HCT116 (cell line): Measurements from ENCODE around the gene FAM170B. TPM values are rescaled to one million over a fixed set of nuclear protein-coding genes. Genes with fewer than 3 reads are reported as not detected.

Experiments
- ATAC-seq: fragments of 200-7000 bp; cut with Tn5 transposase; 2 replicates; pipeline ENCODE4 v1.9.1; 2020; ENCODE audit warnings: mild to moderate bottlenecking, moderate library complexity
- BruUV-seq: library from RNA; stranded (reverse); fragments of 400-500 nt; replicated peaks from 2 replicates; lab custom pipeline; 2021; lab: Mats Ljungman, UMichigan
- CTCF ChIA-PET: fragments of 300-600 bp; sonication (Branson Sonifier 250); formaldehyde crosslinking; loops from one replicate; lab custom pipeline; 2021; ENCODE audit warnings: antibody characterized with exemption; lab: Charles Lee
- POLR2A ChIA-PET: fragments of 300-600, 350-600 bp; sonication (Branson Sonifier 250); formaldehyde crosslinking; loops from one replicate; lab custom pipeline; 2021; ENCODE audit warnings: antibody characterized with exemption; lab: Charles Lee
- RAD21 ChIA-PET, 2 experiments: fragments of 300-600 bp; sonication (Branson Sonifier 250); formaldehyde crosslinking; loops; one replicate each; lab custom pipeline; 2023; ENCODE audit warnings: low total read pairs in 2 of 2; ENCODE audit not compliant: uncharacterized antibody in 2 of 2, unreplicated experiment in 2 of 2, low non-redundant PET in 1 of 2; lab: Charles Lee
- DNase-seq: peaks from one replicate; pipeline ENCODE4 v3.0.0-alpha.2; 2010; ENCODE audit warnings: low read depth, low spot score
- H2AFZ ChIP-seq: fragments of 200-600 bp; shearing (Covaris generic), sonication (generic); 2 replicates; pipeline ENCODE4 v1.6.1; 2017; ENCODE audit warnings: low read depth, mixed run types, mixed read lengths, antibody characterized with exemption, low read length; ENCODE audit not compliant: poor library complexity, severe bottlenecking
- H3K27ac ChIP-seq: 2 replicates; pipeline ENCODE4 v1.5.1; 2012; ENCODE audit warnings: low read depth, low read length
- H3K27me3 ChIP-seq: fragments of 200-600 bp; sonication (generic); 2 replicates; pipeline ENCODE4 v1.6.1; 2016; ENCODE audit warnings: mixed run types, low read length, mixed read lengths; ENCODE audit not compliant: insufficient read depth
- H3K36me3 ChIP-seq, 2 experiments: fragments of 200-500 bp in 1 of 2; fragments of 200-600 bp in 1 of 2; sonication (Bioruptor generic) in 1 of 2; sonication (generic) in 1 of 2; 2 replicates each; pipeline versions ENCODE4 v1.5.1 to v1.6.1; 2014 to 2016; ENCODE audit warnings: low read length in 2 of 2, inconsistent platforms in 1 of 2, mixed read lengths in 1 of 2, mixed run types in 1 of 2; ENCODE audit not compliant: insufficient read depth in 2 of 2, control insufficient read depth in 1 of 2
- H3K4me1 ChIP-seq, 2 experiments: fragments of 200-600 bp in 1 of 2; sonication (generic) in 1 of 2; 2 replicates each; pipeline versions ENCODE4 v1.5.1 to v1.6.1; 2012 to 2017; ENCODE audit warnings: low read length in 2 of 2, inconsistent platforms in 1 of 2, mild to moderate bottlenecking in 1 of 2, mixed read lengths in 1 of 2, mixed run types in 1 of 2, moderate library complexity in 1 of 2; ENCODE audit not compliant: insufficient read depth in 2 of 2, control insufficient read depth in 1 of 2
- H3K4me2 ChIP-seq: fragments of 200-600 bp; sonication (generic); 2 replicates; pipeline ENCODE4 v1.6.1; 2017; ENCODE audit warnings: mixed run types, low read length, mixed read lengths
- H3K4me3 ChIP-seq, 2 experiments: fragments of 200-600 bp in 1 of 2; sonication (generic) in 1 of 2; replicated peaks in 1 of 2; 2 replicates each; pipeline ENCODE4 v1.5.1; 2011 to 2016; ENCODE audit warnings: low read length in 2 of 2, control low read depth in 1 of 2, low read depth in 1 of 2, mild to moderate bottlenecking in 1 of 2, mixed read lengths in 1 of 2, mixed run types in 1 of 2
- H3K79me2 ChIP-seq: fragments of 200-600 bp; sonication (generic); 2 replicates; pipeline ENCODE4 v1.6.1; 2017; ENCODE audit warnings: mild to moderate bottlenecking, mixed run types, low read length, moderate library complexity, mixed read lengths; ENCODE audit not compliant: insufficient read depth
- H3K9ac ChIP-seq: fragments of 200-600 bp; sonication (generic); 2 replicates; pipeline ENCODE4 v1.6.1; 2016; ENCODE audit warnings: low read length, mixed read lengths
- H3K9me2 ChIP-seq: fragments of 200-600 bp; sonication (generic), shearing (Covaris generic); 2 replicates; pipeline ENCODE4 v1.6.1; 2017; ENCODE audit warnings: mixed run types, mild to moderate bottlenecking, moderate library complexity; ENCODE audit not compliant: insufficient read depth
- H3K9me3 ChIP-seq, 2 experiments: fragments of 200-500 bp in 1 of 2; fragments of 200-600 bp in 1 of 2; sonication (Bioruptor generic) in 1 of 2; sonication (generic) in 1 of 2; 2 replicates each; pipeline ENCODE4 v1.6.1; 2014 to 2017; ENCODE audit warnings: low read length in 2 of 2, mixed read lengths in 2 of 2, inconsistent platforms in 1 of 2, low read depth in 1 of 2, mild to moderate bottlenecking in 1 of 2, mixed run types in 1 of 2, moderate library complexity in 1 of 2; ENCODE audit not compliant: control insufficient read depth in 1 of 2, insufficient read depth in 1 of 2
- H4K20me1 ChIP-seq: fragments of 200-600 bp; sonication (generic), shearing (Covaris generic); 2 replicates; pipeline ENCODE4 v1.6.1; 2017; ENCODE audit warnings: mixed run types, mild to moderate bottlenecking, moderate library complexity; ENCODE audit not compliant: insufficient read depth
- ATF3 ChIP-seq: IDR thresholded peaks from 2 replicates; pipeline ENCODE4 v1.6.1; 2012
- CTCF ChIP-seq, 3 experiments: fragments of 200-600 bp in 1 of 3; sonication (generic) in 1 of 3; IDR thresholded peaks in 2 of 3; conservative IDR thresholded peaks in 1 of 3; 2 replicates each; pipeline ENCODE4 v1.5.1; 2012 to 2017; ENCODE audit warnings: low read depth in 2 of 3, low read length in 2 of 3, antibody characterized with exemption in 1 of 3, borderline replicate concordance in 1 of 3, control low read depth in 1 of 3, mild to moderate bottlenecking in 1 of 3, mixed read lengths in 1 of 3, mixed run types in 1 of 3, moderate library complexity in 1 of 3; ENCODE audit not compliant: insufficient read depth in 1 of 3
- EGR1 ChIP-seq: IDR thresholded peaks from 2 replicates; pipeline ENCODE4 v1.6.1; 2012; ENCODE audit warnings: low read depth
- ELF1 ChIP-seq: IDR thresholded peaks from 2 replicates; pipeline ENCODE4 v1.6.1; 2012; ENCODE audit warnings: low read depth, borderline replicate concordance
- FOSL1 ChIP-seq: IDR thresholded peaks from 2 replicates; pipeline ENCODE4 v1.6.1; 2012; ENCODE audit warnings: low read depth
- JUND ChIP-seq: IDR thresholded peaks from 2 replicates; pipeline ENCODE4 v1.6.1; 2012
- POLR2AphosphoS5 ChIP-seq: IDR thresholded peaks from 2 replicates; pipeline ENCODE4 v1.6.1; 2011; ENCODE audit warnings: mild to moderate bottlenecking, low read depth, low read length, moderate library complexity
- RAD21 ChIP-seq: IDR thresholded peaks from 2 replicates; pipeline ENCODE4 v1.6.1; 2012; ENCODE audit warnings: low read depth, mild to moderate bottlenecking
- SRF ChIP-seq: IDR thresholded peaks from 2 replicates; pipeline ENCODE4 v1.6.1; 2012; ENCODE audit warnings: low read depth
- YY1 ChIP-seq: IDR thresholded peaks from 2 replicates; pipeline ENCODE4 v1.6.1; 2011; ENCODE audit warnings: low read length, low read depth, moderate library complexity, mild to moderate bottlenecking; ENCODE audit not compliant: insufficient replicate concordance; ENCODE audit errors: extremely low read depth
- ZFX ChIP-seq: fragments of 450-650 bp; IDR thresholded peaks from 2 replicates; pipeline ENCODE4 v1.6.1; 2017
- intact Hi-C: fragments of 100-400 bp; cut with micrococcal nuclease; formaldehyde crosslinking; loops from 2 replicates; pipeline ENCODE4 v1.10.0; 2022
- total RNA-seq: library from RNA; stranded (reverse); gene quantifications from one replicate; pipeline ENCODE4 v1.2.1, GENCODE V29; 2021; ENCODE audit not compliant: unreplicated experiment

The FAM170B gene
- total RNA-seq, 1 experiment from 2014 or later = not detected

- TF ChIP-seq POLR2AphosphoS5 = no peak
Observed at GRCh38 chr10:49089152-49089551, 44.7 kb downstream of the FAM170B start (continued).

GRCh38 chr10:49086889-49087288 lies 46.9 kb downstream of the FAM170B start:
- Histone ChIP-seq H3K27me3 (peaks cover 29% of the 10 kb centered on the region), H3K4me2 (no peak overlapping the region), H3K4me1 (no peaks in the 10 kb centered on the region), H2AFZ (no peak overlapping the region), H3K9me2 (no peaks in the 10 kb centered on the region), H3K36me3 (no peaks in the 10 kb centered on the region), H3K79me2 (no peaks in the 10 kb centered on the region), H4K20me1 (no peaks in the 10 kb centered on the region), H3K9me3 (no peaks in the 10 kb centered on the region), H3K9ac (no peak overlapping the region), H3K4me3 (no peak overlapping the region), H3K27ac (no peak overlapping the region)
- ATAC-seq (no peak), DNase-seq (no peak)
- no TSS peak for BruUV-seq
- ChIA-PET POLR2A (no interaction called here), CTCF (no interaction called here), RAD21 (no interaction called here)
- intact Hi-C loops = no loop called here
- TF ChIP-seq POLR2AphosphoS5 = no peak
- TF ChIP-seq FOSL1 = no peak
- no peak for TF ChIP-seq ELF1
- no peak for TF ChIP-seq ZFX
- TF ChIP-seq RAD21 = no peak
- TF ChIP-seq SRF = no peak
- no peak for TF ChIP-seq ATF3
- no peak for TF ChIP-seq JUND
- TF ChIP-seq EGR1 = no peak
- no peak for TF ChIP-seq CTCF (IDR thresholded peaks at IDR 0.05 in 2 of 3, conservative IDR thresholded peaks at IDR 0.05 in 1 of 3; ENCODE audit: borderline replicate concordance in 1 of 3, insufficient read depth in 1 of 3, low read depth in 2 of 3, low read length in 2 of 3)
- no peak for TF ChIP-seq YY1
